Measurements from ENCODE around the gene SRRM2.

The SRRM2 gene

GRCh38 chr16:2806286-2806685 is 53.8 kb downstream of the SRRM2 start:
- no peak for TF ChIP-seq ZFX (IDR thresholded peaks at IDR 0.05; ENCODE audit: borderline replicate concordance)
- TF ChIP-seq CTCF (IDR thresholded peaks at IDR 0.05): no peak
- no peak overlapping the region for H3K27ac ChIP-seq

- no peak overlapping the region for H3K27ac ChIP-seq
- no peak for TF ChIP-seq ZFX (IDR thresholded peaks at IDR 0.05; ENCODE audit: borderline replicate concordance)
These were observed 55.7 kb downstream of the SRRM2 start for GRCh38 chr16:2808181-2808580.

- TF ChIP-seq CTCF (IDR thresholded peaks at IDR 0.05): no peak
- no peak for TF ChIP-seq ZFX (IDR thresholded peaks at IDR 0.05; ENCODE audit: borderline replicate concordance)
- no peak overlapping the region for H3K27ac ChIP-seq
These were observed 56.8 kb downstream of the SRRM2 start for GRCh38 chr16:2809149-2809760.

GRCh38 chr16:2810651-2811050 is 58.2 kb downstream of the SRRM2 start:
- no peak overlapping the region for H3K27ac ChIP-seq
- TF ChIP-seq CTCF (IDR thresholded peaks at IDR 0.05): no peak

- no peak for TF ChIP-seq ZFX (IDR thresholded peaks at IDR 0.05; ENCODE audit: borderline replicate concordance)
- no peak for TF ChIP-seq CTCF (IDR thresholded peaks at IDR 0.05)
- no peak overlapping the region for H3K27ac ChIP-seq
These were observed 59.4 kb downstream of the SRRM2 start for GRCh38 chr16:2811703-2812471.

- no peak for TF ChIP-seq ZFX (IDR thresholded peaks at IDR 0.05; ENCODE audit: borderline replicate concordance)
- no peak for TF ChIP-seq CTCF (IDR thresholded peaks at IDR 0.05)
These were observed 61.4 kb downstream of the SRRM2 start for GRCh38 chr16:2813771-2814221.

GRCh38 chr16:2814551-2815298 is 62.3 kb downstream of the SRRM2 start:
- no peak overlapping the region for H3K27ac ChIP-seq

More at GRCh38 chr16:2813771-2814221, 61.4 kb downstream of the SRRM2 start:
- no peak overlapping the region for H3K27ac ChIP-seq

More at GRCh38 chr16:2814551-2815298, 62.3 kb downstream of the SRRM2 start:
- TF ChIP-seq ZFX (IDR thresholded peaks at IDR 0.05; ENCODE audit: borderline replicate concordance): no peak
- no peak for TF ChIP-seq CTCF (IDR thresholded peaks at IDR 0.05)
